Lower lobe of right lung (tissue), 2 donors: ENCODE results near the gene DCUN1D1. TPM values are rescaled to one million over a fixed set of nuclear protein-coding genes. Genes with fewer than 3 reads are reported as not detected.

Source experiments
- ATAC-seq, 2 donors: fragments of 200-7000 bp; cut with Tn5 transposase; one replicate each; pipeline ENCODE4 v1.9.1; 2020 to 2022; ENCODE audit warnings: mild to moderate bottlenecking in 2 of 2, moderate library complexity in 2 of 2
- DNase-seq: peaks from one replicate; pipeline ENCODE4 v3.0.0-alpha.2; 2020
- H3K27ac ChIP-seq: fragments of 200-600 bp; one replicate; pipeline ENCODE4 v1.8.0; 2022
- H3K27me3 ChIP-seq: fragments of 200-600 bp; one replicate; pipeline ENCODE4 v1.8.0; 2022; ENCODE audit warnings: low read depth
- H3K36me3 ChIP-seq: fragments of 200-600 bp; one replicate; pipeline ENCODE4 v1.8.0; 2022; ENCODE audit warnings: mild to moderate bottlenecking
- H3K4me1 ChIP-seq: fragments of 200-600 bp; one replicate; pipeline ENCODE4 v1.8.0; 2022
- H3K4me3 ChIP-seq: fragments of 200-600 bp; one replicate; pipeline ENCODE4 v1.8.0; 2022; ENCODE audit warnings: mild to moderate bottlenecking
- H3K9me3 ChIP-seq: fragments of 200-600 bp; one replicate; pipeline ENCODE4 v1.8.0; 2022
- intact Hi-C: fragments of 100-400 bp; cut with DNase I; formaldehyde crosslinking; loops from one replicate; pipeline ENCODE4 v1.11.0; 2022
- total RNA-seq: library from RNA; stranded (reverse); fragmentation: NEBNext Ultra II Directional; extraction: Animal tissue kit (Norgen Biotek cat#: 25700); gene quantifications from one replicate; pipeline ENCODE4 v1.2.1, GENCODE V29; 2021
- TF ChIP-seq, protein P1 (sequence below): fragments of 200-600 bp; IDR thresholded peaks from one replicate; pipeline ENCODE4 v1.8.0; 2022; ENCODE audit warnings: antibody characterized with exemption, mild to moderate bottlenecking
- donor health status: DM: no; HTN: yes; CAD: no; lungs with severe emphysema.

Gene DCUN1D1
- total RNA-seq, 1 donor from 2014 or later, result 53.2 TPM

GRCh38 chr3:182920515-182921084, 59.7 kb downstream of the DCUN1D1 start:
- H3K27me3 ChIP-seq, result no peaks in the 10 kb centered on the region
- intact Hi-C loops, result no loop called here
- no peak for DNase-seq
- H3K9me3 ChIP-seq, result no peaks in the 10 kb centered on the region
- H3K4me1 ChIP-seq, result no peaks in the 10 kb centered on the region
- H3K36me3 ChIP-seq, result peaks cover 7% of the 10 kb centered on the region
- TF ChIP-seq, protein P1, sequence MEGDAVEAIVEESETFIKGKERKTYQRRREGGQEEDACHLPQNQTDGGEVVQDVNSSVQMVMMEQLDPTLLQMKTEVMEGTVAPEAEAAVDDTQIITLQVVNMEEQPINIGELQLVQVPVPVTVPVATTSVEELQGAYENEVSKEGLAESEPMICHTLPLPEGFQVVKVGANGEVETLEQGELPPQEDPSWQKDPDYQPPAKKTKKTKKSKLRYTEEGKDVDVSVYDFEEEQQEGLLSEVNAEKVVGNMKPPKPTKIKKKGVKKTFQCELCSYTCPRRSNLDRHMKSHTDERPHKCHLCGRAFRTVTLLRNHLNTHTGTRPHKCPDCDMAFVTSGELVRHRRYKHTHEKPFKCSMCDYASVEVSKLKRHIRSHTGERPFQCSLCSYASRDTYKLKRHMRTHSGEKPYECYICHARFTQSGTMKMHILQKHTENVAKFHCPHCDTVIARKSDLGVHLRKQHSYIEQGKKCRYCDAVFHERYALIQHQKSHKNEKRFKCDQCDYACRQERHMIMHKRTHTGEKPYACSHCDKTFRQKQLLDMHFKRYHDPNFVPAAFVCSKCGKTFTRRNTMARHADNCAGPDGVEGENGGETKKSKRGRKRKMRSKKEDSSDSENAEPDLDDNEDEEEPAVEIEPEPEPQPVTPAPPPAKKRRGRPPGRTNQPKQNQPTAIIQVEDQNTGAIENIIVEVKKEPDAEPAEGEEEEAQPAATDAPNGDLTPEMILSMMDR, result no peak
- no peak overlapping the region for H3K4me3 ChIP-seq
- H3K27ac ChIP-seq, result no peak overlapping the region
- peak in 1 of 2 donors; percentile 29 for ATAC-seq

DNA sequence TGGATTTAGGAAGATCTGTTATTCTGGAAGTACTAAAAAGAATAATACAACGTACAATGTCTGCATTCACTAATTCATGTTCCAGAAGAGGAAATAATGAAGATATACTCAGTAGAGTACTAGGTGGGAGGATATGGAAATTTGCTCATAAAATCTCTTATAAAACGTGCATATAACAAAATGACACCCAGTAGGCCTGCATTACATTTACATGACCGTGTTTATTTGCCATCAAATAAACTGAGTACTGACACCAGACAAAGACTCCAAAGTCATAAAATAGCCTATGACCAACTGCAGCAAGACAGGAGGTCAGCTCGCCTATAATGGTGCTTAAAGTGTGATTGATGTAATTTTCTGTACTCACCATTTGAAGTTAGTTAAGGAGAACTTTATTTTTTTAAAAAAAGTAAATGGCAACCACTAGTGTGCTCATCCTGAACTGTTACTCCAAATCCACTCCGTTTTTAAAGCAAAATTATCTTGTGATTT, 60.4 kb downstream of the DCUN1D1 start:
- intact Hi-C loops, result no loop called here
- no peaks in the 10 kb centered on the region for H3K4me1 ChIP-seq
- ATAC-seq (no peak), DNase-seq (no peak)
- H3K27me3 ChIP-seq, result no peaks in the 10 kb centered on the region
- TF ChIP-seq, protein P1, result no peak
- no peak overlapping the region for H3K27ac ChIP-seq
- no peak overlapping the region for H3K4me3 ChIP-seq
- peaks cover 7% of the 10 kb centered on the region for H3K36me3 ChIP-seq
- H3K9me3 ChIP-seq, result no peaks in the 10 kb centered on the region

DNA sequence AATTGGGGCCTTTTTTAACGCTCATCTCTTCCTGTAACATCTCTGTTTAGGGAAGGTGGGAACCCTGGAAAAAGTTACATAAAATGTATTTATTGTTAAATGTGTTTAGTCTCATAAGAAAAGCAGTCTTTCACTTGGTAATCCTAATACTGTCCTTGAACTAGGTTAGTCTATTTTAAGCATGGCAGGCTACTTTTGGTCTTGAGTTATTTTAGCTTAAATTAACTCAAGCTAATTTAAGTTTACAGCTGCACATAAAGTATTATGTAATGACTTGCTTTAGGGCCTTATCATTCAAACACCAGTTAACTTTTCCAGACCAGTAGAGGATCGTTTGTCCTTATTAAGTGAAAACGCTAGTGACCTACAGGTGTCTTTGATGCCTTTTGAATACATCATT, 63.2 kb downstream of the DCUN1D1 start:
- H3K27ac ChIP-seq, result no peak overlapping the region
- ATAC-seq (no peak), DNase-seq (no peak)
- H3K9me3 ChIP-seq, result no peaks in the 10 kb centered on the region
- TF ChIP-seq, protein P1, result no peak
- H3K36me3 ChIP-seq, result peaks cover 32% of the 10 kb centered on the region
- no peaks in the 10 kb centered on the region for H3K4me1 ChIP-seq
- no peak overlapping the region for H3K4me3 ChIP-seq
- intact Hi-C loops, result no loop called here
- H3K27me3 ChIP-seq, result no peaks in the 10 kb centered on the region

GRCh38 chr3:182914341-182914740, 66.0 kb downstream of the DCUN1D1 start:
- Histone ChIP-seq H3K4me3 (no peak overlapping the region), H3K27me3 (no peaks in the 10 kb centered on the region), H3K4me1 (no peaks in the 10 kb centered on the region), H3K9me3 (no peaks in the 10 kb centered on the region), H3K27ac (no peak overlapping the region), H3K36me3 (peaks cover 32% of the 10 kb centered on the region)
- ATAC-seq, result no peak
- TF ChIP-seq, protein P1, result no peak
- intact Hi-C loops, result no loop called here
- no peak for DNase-seq

- H3K27ac ChIP-seq, result no peak overlapping the region
- ATAC-seq (no peak), DNase-seq (no peak)
- H3K4me1 ChIP-seq, result no peaks in the 10 kb centered on the region
- H3K4me3 ChIP-seq, result no peak overlapping the region
- intact Hi-C loops, result no loop called here
- TF ChIP-seq, protein P1, result no peak
- no peaks in the 10 kb centered on the region for H3K27me3 ChIP-seq
- H3K9me3 ChIP-seq, result no peaks in the 10 kb centered on the region
- peaks cover 32% of the 10 kb centered on the region for H3K36me3 ChIP-seq
These were observed 66.4 kb downstream of the DCUN1D1 start for GRCh38 chr3:182913889-182914288.
